Neural progenitor cell (in vitro differentiated cells): Measurements from ENCODE around the gene TNP2.

Source experiments
- CTCF ChIP-seq: fragments of 200-600 bp; sonication (generic); IDR thresholded peaks from 2 replicates; pipeline ENCODE4 v1.5.1; 2017; ENCODE audit warnings: antibody characterized with exemption, mild to moderate bottlenecking
- EZH2 ChIP-seq: fragments of 200-600 bp; sonication (generic); IDR thresholded peaks from 2 replicates; pipeline ENCODE4 v1.6.1; 2017; ENCODE audit warnings: antibody characterized with exemption, mild to moderate bottlenecking, moderate library complexity

- TF ChIP-seq CTCF (no peak), EZH2 (no peak)
Measured at GRCh38 chr16:11277607-11278337, 8.6 kb upstream of the TNP2 start.
